NCI-H526 treated with DMSO at 0.1 percent for 48 hours (cell line): ENCODE results near the gene RGS19.
"Not testable (repeated sequence)": the region's sequence is repeated elsewhere in the genome, so short reads cannot be mapped to it uniquely, and the experiment has no call there.

Source experiments
- DNase-seq: peaks from one replicate; lab custom pipeline; 2025; lab: John Stamatoyannopoulos, UW

RGS19 gene

DNA sequence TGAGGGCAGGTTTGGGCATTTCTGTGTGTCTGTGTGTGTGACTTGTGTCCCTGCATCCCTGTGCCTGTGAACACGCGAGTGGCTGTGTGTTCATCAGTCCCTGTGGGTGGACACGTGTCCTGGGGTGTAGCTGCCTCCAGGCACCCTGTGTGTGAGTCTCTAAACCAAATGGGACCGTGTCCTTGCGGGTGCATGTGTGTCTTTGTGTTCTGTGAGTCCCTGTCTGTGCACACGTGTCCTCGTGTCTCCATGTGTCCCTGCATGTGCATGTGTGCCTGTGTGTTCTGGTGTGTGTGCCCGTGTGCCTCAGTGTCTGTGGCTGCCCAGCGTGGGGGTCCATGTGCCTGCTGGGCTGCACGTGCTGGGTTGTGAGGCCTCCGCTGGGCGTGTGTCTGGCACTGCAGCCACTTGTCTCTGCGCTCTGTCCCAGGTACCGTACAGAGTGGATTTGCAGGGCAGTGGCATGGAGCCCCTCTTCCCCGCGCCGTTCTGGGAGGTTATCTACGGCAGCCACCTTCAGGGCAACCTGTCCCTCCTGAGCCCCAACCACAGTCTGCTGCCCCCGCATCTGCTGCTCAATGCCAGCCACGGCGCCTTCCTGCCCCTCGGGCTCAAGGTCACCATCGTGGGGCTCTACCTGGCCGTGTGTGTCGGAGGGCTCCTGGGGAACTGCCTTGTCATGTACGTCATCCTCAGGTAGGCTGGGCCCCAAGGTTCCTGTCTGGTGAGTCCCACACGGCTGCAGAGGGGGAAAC lies 13.1 kb upstream of the RGS19 start:
- DNase-seq = peak; percentile 21

- peak; percentile 35 for DNase-seq
Measured at GRCh38 chr20:64091770-64092169, 12.5 kb upstream of the RGS19 start.

DNA sequence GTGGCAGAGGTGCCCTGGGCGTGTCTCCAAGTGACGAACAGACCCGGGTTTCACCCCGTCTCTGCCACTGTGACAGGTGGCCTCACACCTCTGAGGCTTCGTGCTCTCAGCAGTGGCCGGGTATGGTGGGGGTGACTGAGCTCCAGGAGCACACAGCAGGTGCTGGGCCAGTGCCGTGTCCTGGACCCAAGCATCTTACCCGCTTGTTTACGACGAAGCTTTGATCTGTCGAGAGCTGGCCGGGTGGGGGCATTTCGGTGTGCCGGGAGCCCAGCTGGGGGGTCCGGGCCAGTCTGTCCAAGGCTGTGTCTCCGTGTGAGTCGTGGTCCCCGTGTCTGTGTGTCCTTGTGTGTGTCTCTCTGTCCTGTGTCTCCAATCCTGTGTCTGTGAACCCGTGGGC lies 12.0 kb upstream of the RGS19 start:
- DNase-seq = no peak

DNA sequence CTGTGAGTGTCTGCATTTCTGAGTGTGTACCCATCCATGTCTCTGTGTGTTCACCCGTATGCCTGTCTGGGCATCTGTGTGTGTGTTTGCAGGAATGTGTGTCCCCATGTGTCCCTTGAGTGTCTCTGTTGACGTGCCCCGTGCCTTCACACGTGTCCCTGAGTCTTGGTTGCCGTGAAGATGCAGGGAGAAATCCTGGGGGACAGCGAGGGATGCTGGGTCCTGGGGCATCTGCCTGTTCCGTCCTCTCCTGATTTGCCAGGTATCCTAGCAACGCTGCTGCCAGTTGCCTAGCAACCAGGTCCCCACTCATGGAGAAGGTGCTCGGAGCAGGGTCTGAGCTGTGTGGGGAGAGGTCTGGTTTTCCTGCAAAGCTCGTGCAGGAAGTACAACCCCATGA lies 10.8 kb upstream of the RGS19 start:
- no peak for DNase-seq

GRCh38 chr20:64088586-64088985 lies 9.3 kb upstream of the RGS19 start:
- not testable (repeated sequence) for DNase-seq

DNA sequence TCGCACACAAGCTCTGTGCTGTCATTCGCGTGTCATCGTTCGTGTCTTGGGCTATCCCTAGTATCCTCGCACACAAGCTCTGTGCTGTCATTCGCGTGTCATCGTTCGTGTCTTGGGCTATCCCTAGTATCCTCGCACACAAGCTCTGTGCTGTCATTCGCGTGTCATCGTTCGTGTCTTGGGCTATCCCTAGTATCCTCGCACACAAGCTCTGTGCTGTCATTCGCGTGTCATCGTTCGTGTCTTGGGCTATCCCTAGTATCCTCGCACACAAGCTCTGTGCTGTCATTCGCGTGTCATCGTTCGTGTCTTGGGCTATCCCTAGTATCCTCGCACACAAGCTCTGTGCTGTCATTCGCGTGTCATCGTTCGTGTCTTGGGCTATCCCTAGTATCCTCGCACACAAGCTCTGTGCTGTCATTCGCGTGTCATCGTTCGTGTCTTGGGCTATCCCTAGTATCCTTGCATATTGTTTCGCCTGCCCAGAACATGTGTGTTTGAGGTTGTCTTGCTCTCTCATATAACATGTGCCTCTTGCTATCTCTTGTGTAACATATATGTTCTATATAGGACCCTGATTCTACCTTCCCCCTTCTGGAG lies 8.0 kb upstream of the RGS19 start:
- DNase-seq = not testable (repeated sequence)

DNA sequence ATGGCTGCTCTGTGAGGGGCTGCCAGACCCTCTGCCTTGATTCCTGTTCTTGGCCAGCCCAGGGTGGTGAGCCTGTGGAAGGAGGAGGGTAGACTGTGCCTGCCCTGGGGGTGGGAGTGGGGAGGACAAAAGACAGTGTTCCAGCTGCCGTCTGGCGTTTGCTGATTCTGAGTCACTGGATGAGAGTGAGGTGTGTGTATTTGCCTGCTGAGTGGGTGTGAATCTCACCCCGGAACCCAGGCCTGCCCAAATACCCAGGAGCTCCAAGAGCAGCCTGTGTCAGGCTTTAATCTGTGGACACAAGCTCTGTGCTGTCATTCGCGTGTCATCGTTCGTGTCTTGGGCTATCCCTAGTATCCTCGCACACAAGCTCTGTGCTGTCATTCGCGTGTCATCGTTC lies 7.5 kb upstream of the RGS19 start:
- no peak for DNase-seq

DNA sequence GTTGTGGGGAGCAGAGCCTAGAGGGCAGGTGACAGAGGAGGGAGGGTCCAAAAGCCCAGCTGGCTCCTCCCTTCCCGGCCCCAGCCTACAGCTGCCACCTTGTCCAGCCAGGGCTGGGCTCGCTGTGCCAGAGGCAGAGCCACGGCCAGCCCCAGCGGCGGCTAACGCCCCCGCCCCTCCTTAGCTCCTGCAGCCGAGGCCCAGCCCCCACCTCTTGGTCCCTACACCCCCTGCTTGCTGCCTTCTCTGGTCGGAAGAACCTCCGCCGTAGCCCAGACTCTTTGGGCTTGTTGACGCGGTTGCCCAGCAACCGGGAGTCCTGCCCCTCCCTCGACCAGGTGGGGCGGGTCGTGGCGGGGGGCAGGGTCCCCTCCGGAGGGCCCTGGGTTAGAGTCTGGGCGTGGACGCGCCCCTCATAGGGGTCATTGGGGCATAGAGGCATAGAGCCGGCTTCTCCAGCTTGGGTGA lies 5.4 kb upstream of the RGS19 start:
- peak; percentile 21 for DNase-seq

DNA sequence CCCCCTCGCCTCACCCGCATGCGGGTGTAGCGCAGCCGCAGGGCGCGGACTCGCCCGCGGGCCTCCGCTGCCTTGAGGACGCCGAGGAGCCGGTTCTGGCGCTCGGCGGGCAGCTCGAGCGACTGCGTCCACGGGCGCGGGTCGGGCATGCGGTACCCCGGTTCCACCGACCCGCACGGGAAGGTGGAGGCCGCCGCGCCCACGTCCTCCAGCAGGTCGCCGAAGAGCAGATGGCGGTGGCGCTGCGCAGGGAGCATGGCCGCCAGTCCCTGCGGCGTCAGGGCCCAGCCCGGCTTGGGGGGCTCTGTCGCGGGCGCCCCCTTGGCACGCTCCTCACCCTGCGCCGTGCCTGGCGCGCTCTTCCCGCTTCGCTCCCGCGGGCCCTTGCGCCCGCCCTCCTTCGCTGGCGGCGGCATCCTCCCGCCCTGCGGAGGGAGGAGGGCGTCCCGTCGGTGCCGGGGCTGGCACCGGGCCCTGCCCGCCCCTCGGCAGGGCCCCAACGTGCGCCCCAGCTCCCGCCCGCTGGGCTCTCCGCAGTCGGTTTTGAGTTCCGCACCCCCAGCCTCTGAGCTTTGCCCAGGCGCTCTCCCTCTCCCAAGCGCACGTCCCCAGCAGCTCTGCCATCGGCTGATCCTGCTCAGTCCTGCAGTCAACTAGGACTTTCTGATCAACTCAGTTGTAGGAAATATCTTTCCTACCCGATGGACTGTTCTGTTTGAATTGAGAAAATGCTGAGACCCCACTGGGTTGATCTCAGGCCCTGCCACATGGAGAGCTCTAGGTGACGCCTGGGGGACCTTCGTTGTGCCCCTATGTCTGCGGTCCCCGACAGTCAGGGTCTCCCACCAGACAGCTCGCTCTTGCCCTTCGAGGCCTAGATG lies 4.7 kb upstream of the RGS19 start, which contains the start of gene LKAAEAR1:
Gene LKAAEAR1 (minus strand): TSS at position 595 of the 881 bp plus-strand sequence. CDS start 179 bp downstream, at position 416.
- no peak for DNase-seq

DNA sequence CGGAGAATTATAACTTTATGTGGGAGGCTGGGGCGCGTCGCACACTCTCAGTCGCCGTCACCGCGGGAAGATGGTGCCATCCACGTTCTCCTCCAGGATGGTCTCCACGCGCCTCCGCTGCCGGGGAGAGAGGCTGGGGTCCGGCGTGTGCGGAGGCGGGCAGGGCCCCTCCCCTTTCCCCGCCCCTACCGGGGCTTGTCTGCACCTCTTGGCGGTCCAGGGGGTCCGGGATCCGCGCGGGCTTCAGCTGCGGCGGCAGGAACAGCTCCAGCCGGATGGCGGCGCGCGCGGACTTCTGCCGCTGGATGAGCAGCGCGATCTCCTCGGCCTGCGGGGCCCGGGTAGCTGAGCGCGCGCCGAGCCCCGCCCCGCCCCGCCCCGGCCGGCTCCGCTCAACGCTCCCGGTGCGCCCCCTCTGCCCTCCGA lies 4.1 kb upstream of the RGS19 start:
- peak; percentile 56 for DNase-seq

- no peak for DNase-seq
Measured at GRCh38 chr20:64082820-64083377, 3.6 kb upstream of the RGS19 start.

DNA sequence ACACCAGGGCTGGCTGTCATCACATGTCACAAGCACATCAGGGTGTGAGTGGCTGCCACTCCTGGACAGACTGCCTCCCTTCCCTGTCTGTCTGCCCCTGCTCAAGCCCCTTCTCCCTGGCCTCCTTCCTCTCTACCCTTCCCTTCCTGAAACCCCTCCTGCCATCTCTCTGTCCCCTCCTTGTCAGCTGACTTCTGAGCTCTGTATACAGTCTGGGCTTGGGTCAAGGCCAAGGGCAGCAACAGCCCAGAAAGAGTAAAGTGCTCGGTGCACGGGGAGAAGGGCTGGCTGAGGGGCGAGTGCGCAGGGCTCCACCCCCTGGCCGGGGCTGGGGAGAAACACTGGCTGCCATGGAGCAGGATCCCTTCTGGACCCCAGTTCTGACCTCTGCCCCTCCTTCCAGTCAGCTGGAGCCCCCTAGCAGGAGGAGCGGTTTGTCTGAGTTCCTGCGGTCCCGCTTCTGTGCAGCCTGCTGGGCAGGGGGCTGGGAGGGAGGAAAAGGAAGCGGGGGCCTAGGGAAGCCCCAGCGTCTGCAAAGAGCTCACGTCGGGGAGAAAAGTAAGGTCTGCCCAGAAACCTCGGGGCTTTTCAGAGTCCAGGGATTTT lies 2.9 kb upstream of the RGS19 start:
- no peak for DNase-seq

DNA sequence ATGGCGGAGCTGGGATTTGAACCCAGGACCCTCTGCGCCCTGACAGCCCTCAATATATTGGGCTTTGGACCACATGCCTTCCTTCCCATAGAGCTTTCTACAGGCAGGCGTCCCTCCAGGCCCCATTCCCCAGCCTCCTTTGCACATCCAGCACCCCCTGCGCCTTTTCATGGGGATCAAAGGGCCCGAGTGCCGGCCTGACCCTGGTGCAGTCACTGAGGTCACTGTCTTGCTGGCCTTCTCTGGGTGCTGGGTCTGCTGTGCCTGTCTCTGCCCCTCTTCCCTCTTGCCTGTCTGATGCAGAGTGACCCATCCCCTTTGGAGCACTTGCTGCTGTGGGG lies 2.3 kb upstream of the RGS19 start:
- no peak for DNase-seq

GRCh38 chr20:64080813-64081623 lies 1.7 kb upstream of the RGS19 start:
- DNase-seq = no peak

- no peak for DNase-seq
Measured at GRCh38 chr20:64080013-64080812, 895 bp upstream of the RGS19 start, which contains the start of gene OPRL1. Gene OPRL1 (plus strand): TSS chr20:64080082. CDS start chr20:64092721, 12,639 bp downstream.

- no peak for DNase-seq
Measured at GRCh38 chr20:64078934-64079272, 415 bp downstream of the RGS19 start.

GRCh38 chr20:64077876-64078551 lies 1.3 kb downstream of the RGS19 start:
- DNase-seq = no peak

DNA sequence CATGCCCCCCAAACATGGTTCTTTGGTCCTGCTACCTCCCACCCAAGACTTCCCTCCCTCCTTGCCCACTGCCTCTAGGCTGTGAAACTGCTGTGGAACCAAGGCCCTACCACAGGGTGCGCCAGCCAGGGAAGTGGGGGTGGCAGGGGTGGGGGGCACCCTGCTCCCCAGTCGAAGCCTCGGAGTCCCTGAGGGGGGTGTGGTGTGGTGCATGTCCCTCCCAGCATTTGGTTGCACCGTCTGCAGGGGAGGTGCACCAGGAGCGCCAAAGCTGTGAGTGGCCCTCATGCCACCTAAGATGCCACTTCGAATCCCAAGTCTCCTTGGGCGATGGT lies 1.8 kb downstream of the RGS19 start:
- DNase-seq = no peak

GRCh38 chr20:64077094-64077493 lies 2.2 kb downstream of the RGS19 start:
- DNase-seq = no peak
